GOT3 (cell line): ENCODE data around the gene VEGFD.

Source experiments
- DNase-seq: peaks from one replicate; lab custom pipeline; 2025; ENCODE audit warnings: mixed read lengths; lab: John Stamatoyannopoulos, UW

VEGFD gene, protein sequence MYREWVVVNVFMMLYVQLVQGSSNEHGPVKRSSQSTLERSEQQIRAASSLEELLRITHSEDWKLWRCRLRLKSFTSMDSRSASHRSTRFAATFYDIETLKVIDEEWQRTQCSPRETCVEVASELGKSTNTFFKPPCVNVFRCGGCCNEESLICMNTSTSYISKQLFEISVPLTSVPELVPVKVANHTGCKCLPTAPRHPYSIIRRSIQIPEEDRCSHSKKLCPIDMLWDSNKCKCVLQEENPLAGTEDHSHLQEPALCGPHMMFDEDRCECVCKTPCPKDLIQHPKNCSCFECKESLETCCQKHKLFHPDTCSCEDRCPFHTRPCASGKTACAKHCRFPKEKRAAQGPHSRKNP

DNA sequence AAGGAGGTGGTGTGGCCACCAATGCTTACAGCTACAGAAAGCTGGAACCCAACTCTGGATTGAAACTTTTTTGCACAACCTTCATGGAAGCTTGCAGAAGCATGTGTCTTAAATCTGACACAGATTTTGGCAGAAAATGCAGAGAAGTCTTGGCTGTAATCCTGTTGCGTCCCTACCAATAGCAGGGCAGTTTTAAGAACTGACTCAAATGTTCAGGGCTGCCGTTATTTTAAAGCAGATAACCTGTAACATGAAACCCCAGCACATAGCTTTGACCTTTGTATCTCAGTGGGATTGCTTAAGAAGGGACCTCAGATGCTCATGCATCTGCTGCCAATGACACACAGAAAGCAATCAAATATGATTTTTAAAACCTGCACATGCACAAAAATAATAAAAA, at the start of gene VEGFD:
Gene VEGFD (minus strand): TSS at position 110 of the 400 bp plus-strand sequence. CDS start 467 bp downstream, outside the sequence.
- no peak for DNase-seq

DNA sequence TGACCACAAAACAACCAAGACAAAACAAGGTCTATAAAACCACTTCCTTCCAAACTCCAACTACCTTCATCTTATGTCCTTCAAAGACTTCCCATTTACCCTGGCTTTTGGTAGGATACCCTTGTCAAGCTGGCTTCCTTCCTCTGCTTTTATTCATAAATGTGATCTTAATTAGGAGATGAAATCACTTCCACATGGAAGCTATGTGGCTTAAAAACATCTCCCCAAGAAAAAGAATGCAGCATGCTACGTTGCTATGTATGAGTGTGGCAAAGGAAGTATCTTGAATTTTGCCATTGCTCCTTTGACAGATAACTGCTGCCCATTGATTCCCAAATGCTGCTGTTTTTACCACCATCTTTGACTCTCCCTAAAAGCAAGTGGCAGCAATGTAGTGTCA, 46.4 kb upstream of the VEGFD start:
- DNase-seq = no peak

DNA sequence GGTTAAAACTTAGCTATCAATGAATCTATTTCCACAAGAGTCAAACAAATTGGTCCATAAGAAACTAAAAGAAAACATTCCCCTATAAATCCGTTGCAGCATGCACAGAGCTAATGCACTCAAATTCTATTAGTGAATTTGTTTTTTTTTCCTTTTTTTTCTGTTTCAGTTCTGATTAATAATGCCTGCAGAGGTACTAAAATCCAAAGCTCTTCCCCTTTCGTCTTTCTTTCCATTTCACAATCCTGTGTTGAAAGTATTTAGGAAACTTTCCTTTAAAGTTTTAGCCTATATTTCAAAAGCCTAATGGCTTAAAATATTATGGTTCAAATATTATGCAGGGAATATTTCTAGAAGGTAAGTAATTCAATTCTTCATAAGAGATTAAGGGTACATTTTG, 45.9 kb upstream of the VEGFD start:
- DNase-seq = no peak

DNA sequence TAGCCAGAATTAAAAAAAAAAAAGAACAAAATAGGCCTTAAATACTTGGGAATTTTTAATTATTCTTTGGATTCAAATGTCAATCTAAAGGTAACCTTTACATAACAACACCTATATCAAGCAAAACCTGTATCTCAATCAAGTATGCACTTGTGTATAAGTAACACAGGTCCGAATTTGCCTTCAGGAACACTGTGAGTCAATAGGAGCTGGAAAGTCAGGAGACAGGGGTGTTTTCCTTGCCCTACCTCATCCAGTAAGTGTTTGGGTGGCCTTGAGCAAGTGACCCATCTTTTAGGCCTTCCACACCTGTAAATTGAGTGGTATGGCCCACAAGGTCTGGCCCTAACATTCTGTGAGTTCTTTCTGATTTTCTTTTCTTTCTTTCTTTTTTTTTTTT, 40.8 kb upstream of the VEGFD start:
- no peak for DNase-seq

DNA sequence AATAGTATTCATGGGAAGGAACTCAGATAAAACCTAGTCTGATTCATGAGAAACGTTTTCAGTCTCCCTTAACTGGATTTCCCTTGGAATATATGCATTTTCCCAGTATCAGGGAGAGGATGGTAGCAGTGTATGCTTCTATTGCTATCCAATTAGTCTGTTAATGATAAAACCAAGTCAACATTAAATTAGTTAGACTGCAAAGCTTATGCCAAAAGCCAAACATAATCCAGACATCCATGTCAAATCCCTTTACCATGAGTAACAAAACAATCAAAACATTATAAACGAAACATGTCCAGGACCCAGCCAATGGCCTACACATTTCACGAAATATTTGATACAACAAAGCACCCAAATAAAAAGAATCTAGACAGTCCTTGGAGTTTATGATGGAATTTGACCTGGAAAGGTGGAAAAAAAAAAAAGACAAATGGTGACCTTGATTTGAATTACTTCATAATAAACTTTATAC, 34.5 kb upstream of the VEGFD start:
- no peak for DNase-seq

DNA sequence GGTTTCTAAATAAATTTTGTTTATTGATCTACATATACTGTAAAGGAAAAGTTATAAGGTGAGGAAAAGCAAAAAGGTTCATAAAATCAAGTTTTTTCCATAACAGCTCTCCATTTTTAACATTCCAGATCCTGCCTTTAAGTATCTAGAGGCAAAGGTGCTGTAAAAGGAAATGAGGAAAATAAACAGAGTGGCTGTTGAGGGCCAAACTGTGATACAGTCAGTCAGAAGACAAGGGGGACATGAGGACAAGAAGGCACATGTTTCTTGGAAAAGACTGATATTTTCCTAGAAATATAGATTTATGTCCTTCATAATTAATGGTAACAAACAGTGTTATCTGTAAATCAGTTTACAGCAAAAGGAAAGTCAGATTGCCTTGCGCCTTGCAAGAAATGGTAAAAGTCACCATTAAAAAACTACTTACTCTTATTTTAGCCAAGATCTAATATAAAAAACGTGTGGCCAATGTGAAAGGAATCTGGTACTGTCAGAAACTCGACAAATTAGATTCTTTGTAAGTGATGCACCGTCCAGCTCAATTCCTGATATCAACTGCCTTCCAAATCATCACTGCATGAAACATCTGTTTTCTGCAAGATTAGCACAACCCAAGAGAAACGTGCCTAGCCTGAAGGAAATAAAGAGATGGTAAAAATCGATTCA, 34.0 kb upstream of the VEGFD start:
- no peak for DNase-seq

DNA sequence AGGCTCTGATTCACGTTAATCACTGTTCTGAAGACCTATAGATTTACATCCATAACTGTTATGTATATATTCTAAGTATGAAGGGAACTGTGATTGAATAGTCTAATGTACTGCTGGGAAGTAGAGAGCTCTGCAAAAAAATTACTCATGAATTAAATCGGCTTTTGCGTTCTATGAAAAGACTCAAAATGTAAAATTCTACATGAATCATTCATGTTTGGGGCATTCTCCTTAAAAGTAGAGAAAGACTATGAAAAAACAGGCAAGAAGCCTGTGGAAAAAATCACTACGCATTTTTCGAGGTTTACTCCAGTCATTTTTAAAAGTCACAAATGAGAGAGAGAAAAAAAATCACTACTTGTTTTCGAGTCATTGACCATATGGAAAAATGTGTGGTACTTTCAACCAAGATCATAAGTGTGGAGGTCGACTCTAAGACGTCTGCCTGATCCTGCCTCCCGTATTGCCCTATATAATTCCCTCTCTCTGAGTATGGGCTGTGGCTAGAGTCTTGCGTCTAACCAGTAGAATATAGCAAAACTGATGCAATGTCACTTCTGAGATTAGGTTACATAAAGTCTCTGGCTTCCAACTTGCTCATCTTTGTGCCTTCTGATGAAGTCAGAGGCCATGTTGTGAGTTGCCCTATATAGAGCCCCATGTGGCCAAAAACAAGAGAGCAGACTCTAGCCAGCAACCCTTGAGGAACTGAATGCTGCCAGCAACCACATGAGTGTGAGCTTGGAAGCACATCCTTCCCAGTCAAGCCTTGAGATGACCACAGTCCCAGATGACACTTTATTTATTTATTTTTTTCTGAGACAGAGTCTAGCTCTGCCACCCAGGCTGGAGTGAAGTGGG, 32.1 kb upstream of the VEGFD start:
- no peak for DNase-seq

DNA sequence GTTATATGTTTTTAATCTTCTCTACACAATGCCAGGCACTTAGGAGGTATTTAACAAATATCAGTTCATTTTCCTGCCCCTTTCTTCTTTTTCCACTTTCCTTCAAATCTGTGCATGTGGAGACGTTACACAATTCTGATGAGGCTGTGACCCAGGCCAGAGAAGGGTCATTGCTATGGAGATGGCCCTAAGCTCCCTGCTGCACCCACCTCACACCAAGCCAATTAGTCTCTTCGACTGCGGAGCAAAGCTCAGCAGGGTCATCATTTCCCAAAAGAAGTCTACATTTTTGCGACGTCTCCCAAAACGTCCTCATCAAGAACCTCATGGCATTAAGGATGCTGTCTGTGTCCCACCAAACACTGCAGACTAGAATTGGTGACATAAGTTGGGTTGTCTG, 28.9 kb upstream of the VEGFD start:
- DNase-seq = no peak

DNA sequence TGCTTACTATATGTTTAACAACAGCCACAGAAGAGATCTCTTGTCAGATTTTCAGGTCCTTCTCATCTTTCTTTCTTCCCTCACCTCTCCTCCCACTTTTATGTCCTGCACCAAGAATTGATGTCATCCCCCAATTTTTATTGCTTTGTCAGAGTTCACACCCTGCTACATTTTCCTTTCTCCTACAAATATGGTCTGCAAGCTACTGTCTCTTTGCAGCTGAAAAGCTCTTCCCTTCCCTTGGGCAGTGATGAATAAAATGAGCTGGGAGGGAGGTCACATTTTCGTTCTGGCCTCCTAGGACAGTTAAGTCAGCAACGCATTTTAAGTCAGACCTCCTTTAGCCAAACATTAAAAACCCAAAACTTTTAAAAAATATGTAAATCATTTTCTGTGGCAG, 26.7 kb upstream of the VEGFD start:
- DNase-seq = no peak

DNA sequence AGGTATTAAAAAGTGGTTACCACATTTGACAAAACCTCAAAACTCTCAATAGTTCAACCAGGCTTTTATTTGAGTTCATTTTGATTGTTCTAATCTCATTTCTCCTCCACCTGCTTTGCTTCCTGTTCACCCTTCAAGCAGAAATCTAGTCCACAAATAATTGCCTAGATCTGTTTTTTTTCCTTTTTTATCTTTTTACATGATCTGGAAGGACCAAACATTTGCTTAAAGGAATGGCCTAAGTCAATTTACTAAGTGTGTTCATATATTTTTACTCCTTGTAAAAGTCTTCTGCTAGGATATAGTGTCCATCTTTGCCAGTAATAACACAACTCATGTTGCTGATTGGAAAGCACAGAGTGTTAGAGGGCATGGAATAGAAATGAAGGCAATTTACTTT, 26.2 kb upstream of the VEGFD start:
- DNase-seq = no peak

DNA sequence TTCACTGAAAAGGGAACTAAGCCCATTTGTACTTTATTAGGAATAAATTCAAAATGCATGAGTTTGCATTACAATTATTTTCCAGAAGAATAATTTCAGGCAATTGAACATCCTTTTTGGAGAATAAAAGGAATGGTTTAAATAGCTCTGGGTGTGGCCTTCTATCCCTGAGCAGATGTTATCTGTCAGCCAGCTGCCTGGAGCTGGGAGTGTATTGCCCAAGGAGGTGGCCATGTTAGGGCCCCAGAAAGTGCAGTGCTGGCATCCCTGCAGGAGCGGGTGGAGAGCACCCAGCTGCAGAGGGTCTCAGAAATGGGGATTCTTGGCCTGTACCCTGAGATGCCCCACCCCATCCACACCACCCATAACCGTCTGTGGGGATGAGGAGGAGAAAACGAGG, 21.6 kb upstream of the VEGFD start:
- DNase-seq = no peak

DNA sequence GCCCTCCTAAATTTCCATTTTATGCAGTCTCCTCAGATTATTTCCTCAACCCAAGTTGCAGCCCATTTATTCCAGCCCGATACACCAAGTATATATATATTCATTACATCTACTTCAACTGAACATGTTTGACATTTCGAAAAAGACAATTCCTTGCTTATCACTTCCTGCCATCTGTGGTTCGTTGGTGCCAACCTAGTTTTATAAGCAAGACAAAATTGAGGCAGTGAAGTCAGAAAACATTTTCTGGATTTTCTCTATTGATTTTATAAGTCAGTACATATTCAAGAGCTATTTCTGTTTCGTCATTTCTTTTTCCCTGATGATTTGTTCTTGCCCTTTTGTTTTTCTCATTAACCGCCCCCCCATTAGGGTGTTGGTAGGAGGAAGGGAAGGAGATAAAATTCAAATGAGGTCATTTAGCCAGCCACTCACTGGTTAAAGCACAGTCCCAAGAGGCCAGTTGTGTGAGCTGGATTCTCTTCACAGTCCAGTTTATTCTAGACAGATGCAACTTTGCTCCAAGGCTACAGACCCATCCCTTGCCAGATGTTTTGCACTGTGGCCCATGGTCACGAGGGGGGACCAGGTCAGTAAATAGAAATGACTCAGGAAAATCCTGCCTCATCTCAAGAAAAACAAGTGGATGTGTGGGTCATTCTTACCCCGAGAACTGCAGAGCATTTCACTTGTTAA, 20.3 kb upstream of the VEGFD start:
- DNase-seq = no peak

DNA sequence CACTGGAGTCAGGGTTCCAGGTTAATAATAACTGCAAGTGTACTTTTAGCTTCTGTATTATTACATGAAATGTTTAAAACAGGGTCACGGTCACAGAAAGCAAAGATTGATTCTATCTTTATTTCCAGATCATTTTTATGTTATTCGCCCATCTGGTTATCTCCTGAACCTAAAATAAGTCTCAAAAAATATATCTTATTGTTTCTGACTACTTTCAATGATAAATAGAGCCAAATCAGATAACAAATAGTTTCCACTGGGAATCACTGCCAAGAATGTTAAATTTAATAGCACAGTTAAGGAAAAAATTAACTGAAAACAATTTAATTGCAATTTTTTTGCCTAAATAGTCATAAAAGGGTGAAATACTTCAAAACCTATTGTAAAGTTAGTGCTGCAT, 17.2 kb upstream of the VEGFD start:
- DNase-seq = no peak

DNA sequence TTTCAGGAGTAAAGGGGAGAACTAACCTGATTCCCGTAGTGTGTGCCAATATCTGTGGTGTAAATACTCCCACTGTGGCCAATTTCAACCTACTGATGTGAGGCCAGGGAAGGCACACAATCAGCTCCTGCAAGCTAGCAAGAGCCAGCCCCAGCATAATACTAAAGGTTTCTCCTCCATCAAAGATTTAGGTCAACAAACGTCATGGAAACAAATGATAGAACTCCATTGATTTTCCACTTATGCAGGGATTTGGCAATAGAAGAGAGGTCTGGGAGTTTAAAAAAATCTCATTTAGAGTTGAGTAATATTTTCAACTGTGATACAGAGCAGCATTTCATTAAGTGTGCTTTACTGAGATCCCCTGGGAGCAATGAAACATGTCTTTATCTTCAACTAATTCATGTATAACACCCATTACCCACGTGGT, 15.8 kb upstream of the VEGFD start:
- no peak for DNase-seq

DNA sequence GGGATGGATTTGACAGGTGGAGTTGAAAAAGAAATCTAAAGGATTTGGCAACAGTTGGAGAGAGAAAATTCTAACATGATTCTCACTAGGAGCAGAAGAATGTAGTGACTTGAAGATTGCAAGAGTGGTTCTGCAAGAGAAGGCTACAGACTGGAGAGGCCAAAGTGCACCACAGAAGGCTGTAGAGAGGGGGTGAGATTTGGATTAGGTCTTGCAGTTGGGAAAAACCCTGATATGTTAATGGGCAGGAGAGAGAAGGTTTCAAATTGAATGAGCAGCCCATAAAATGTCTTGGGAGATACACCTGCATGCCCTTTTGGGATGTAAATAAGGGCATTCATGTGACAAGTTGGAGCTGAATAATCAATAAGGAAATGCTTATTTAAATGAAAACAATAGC, 14.7 kb upstream of the VEGFD start:
- DNase-seq = no peak

DNA sequence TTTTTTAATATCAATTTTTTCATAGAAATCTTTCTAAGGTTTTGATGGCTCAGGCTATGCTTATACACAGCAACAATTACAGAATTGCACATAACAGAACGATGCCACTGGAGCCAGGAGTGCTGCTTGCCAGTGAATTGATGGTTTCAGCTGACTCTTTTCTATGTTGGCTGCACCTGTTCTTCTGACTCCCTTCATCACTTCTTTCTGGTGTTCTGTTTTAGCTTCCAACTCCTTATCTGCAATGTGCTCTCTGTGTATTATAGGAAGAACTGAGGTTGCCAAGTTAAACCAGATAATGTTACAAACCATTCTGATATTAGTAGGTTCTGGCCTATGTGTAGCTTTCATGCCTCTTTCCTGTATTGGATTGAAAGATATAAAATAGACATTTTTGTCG, 11.6 kb upstream of the VEGFD start:
- DNase-seq = no peak

DNA sequence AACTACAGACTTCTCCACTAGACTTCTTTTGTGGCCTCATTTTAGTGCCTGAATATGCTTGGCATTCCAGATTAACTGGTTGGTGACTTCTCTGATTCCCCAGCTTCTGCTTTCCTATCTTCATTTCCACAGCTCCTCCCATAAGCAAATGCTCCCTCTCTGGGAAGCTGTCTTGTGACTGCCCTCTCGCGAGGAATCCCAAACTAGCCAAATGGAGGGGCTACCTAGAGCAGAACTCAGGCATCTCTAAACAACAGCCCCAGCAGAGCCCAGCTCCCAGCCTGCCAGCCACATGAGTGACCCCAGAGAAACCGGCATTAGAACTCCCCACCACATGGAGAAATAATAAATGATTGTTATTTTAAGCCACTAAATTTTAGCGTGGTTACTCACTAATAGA, 7.6 kb upstream of the VEGFD start:
- DNase-seq = no peak

DNA sequence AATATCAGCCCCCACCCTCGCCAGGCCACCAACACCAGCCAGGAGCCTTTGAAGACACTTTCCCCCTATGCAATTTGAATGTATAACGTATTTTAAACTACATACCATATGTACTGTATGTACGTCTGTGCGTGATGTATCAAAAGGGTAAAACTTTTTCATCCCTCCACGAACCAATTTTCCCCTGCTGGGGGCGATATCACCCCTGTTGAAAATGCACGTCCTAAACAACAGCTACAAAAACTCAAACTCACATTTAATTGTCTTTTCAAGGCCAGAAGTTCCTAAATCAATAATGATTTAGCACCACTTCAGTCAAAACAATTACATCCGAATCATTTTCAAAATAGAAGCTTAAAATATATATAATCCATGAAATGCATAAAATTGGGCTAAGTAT, 1.4 kb downstream of the VEGFD start:
- DNase-seq = no peak

DNA sequence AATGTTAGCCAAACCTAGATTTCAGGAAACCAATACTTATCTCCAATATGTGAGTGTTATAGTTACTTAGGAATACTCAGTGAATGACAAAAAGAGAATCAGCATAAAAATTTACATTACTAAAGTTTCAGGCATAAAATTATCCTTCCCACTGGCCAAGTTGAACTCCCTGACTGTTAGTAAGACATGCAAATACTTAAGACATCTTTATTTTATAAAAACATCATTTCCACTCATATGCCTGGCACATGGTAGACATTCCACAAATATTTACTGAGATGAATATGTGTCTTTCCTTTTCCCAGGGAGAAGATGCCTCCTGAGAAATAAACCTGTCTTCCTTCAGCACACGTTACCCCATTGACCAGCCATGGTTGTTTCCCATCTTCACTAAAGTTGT, 7.3 kb downstream of the VEGFD start:
- no peak for DNase-seq

DNA sequence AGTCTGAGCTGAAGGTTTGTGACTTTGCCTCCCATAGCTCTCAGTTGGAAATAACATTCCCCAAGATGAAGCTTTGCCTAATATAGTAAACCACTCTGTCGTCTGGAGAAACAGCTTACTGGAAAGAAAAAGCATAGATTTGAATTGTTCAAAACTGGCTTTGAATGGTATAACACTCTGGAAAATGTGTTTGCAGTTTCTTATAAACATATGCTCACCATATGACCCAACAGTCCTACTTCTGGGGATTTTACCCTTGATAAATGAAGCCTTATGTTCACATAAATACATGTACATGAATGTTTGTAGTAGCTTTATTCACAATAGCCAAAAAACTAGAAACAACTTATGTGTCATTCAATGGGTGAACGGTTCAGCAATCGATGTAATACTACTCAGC, 10.2 kb downstream of the VEGFD start:
- no peak for DNase-seq

DNA sequence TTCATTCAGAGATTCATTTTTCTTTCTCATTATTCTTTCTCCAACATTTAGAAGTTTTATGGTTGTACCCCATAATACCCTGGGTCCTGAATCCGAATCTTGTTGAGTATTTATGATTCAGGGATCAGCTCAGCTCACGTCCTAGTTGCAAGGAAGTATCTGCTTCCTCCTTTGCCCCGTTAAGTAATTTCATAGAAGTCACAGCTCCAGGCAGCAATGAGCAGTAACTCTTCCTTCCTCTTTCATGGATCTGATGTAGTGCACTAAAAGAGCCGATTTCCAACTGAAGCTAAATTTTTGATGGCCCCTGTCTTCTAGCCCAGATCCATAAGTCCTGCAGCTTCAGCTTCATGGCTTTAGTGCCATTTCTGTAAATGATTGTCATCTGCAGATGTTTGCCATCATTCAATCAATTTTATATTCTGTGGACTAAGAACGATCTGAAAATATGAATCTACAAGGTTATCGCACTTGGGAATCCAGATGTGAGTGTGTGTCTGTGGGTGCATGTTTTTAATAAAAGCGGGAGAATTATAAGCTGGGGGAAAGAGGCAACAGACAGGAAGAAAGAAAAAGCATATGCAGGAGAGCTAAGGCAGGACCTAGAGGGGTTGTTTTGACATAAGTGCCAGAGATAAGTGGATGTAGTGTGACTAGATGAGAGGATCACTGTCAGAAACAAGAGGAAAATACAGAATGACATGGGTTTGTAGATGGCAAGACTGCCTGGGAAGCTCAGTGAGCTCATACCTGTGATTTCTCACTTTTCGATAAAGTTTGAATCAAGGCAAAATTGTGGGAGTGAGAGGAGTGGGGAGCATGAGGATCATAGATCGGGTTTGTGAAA, 17.5 kb downstream of the VEGFD start:
- no peak for DNase-seq
